Aorta (tissue), 5 donors: ENCODE measurements around the gene HOXA9. TPM values are rescaled to one million over a fixed set of nuclear protein-coding genes. Genes with fewer than 3 reads are reported as not detected.

Experiments used
- ATAC-seq: fragments of 200-7000 bp; cut with Tn5 transposase; one replicate; pipeline ENCODE4 v1.9.1; 2022; ENCODE audit warnings: moderate library complexity; ENCODE audit not compliant: low FRiP score
- DNase-seq, 2 donors: peaks; one replicate each; pipeline ENCODE4 v3.0.0-alpha.2; 2020
- H3K27ac ChIP-seq, 2 donors: one replicate each; pipeline ENCODE4 v1.5.1; 2013; ENCODE audit warnings: low read length in 2 of 2, mild to moderate bottlenecking in 2 of 2, moderate library complexity in 2 of 2, control low read depth in 1 of 2, inconsistent platforms in 1 of 2, low read depth in 1 of 2
- H3K27me3 ChIP-seq, 2 donors: one replicate each; pipeline ENCODE4 v1.6.1; 2013; ENCODE audit warnings: control low read depth in 1 of 2, low read length in 1 of 2, mild to moderate bottlenecking in 1 of 2, moderate library complexity in 1 of 2; ENCODE audit not compliant: insufficient read depth in 2 of 2, control insufficient read depth in 1 of 2
- H3K36me3 ChIP-seq, 2 donors: one replicate each; pipeline ENCODE4 v1.6.1; 2013; ENCODE audit warnings: control low read depth in 1 of 2, low read length in 1 of 2, mild to moderate bottlenecking in 1 of 2; ENCODE audit not compliant: insufficient read depth in 2 of 2, control insufficient read depth in 1 of 2
- H3K4me1 ChIP-seq, 2 donors: one replicate each; pipeline ENCODE4 v1.6.1; 2013; ENCODE audit warnings: low read length in 2 of 2, control low read depth in 1 of 2, mild to moderate bottlenecking in 1 of 2, moderate library complexity in 1 of 2; ENCODE audit not compliant: insufficient read depth in 2 of 2, control insufficient read depth in 1 of 2
- H3K4me3 ChIP-seq, 2 donors: one replicate each; pipeline ENCODE4 v1.5.1; 2013; ENCODE audit warnings: low read length in 2 of 2, control low read depth in 1 of 2, mild to moderate bottlenecking in 1 of 2
- H3K9me3 ChIP-seq: one replicate; pipeline ENCODE4 v1.6.1; 2013; ENCODE audit warnings: mild to moderate bottlenecking, low read length; ENCODE audit not compliant: control insufficient read depth
- WGBS, 2 donors: extraction: QIAGEN DNeasy Blood & Tissue Kit; methylation state at CpG; one replicate each; pipeline ENCODE4 v1.1.7; 2013; 5-methylcytosine and 5-hydroxymethylcytosine counted together
- intact Hi-C, 2 donors: fragments of 100-400 bp; cut with DNase I; formaldehyde crosslinking; loops; one replicate each; pipeline versions ENCODE4 v1.14.2 to v1.15.0; 2022
- polyA plus RNA-seq, 2 donors: library from polyadenylated mRNA; stranded (reverse); fragments of 200-250 nt; gene quantifications; one replicate each; pipeline ENCODE4 v1.2.3, GENCODE V29; 2013
- total RNA-seq, 2 donors: library from RNA; stranded (reverse); fragmentation: NEBNext Ultra II Directional; extraction: Animal tissue kit (Norgen Biotek cat#: 25700); gene quantifications; one replicate each; pipeline ENCODE4 v1.2.1, GENCODE V29; 2021
- donor health status: healthy with polysubstance abuse.
- donor health status: Bipolar disorder and iron deficiency.
- donor health status: DM: no; HTN: no; CAD: no.
- donor health status: DM: no; HTN: no; CAD: no.
- donor health status: DM: yes; HTN: yes; CAD: no.

HOXA9 gene
- total and polyA plus RNA-seq, 4 donors: 1.5 to 5.8 (median 2.4) TPM

DNA sequence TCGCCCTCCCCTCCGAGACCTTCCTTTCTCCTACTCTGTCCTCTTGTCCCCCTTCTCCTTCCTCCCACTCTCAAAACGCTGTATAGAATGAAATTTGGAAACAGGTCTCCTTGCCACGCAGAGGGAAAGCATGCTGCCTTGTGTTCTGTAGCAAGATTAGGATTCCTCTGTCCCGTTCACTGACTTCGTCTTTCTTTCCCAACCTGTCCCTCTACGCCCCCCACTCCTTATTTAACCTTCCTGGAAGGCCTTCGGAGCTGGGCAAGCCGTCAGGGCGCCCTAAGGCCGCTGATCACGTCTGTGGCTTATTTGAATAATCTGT lies 1.3 kb downstream of the HOXA9 start:
- Histone ChIP-seq H3K27me3 (no peaks in the 10 kb centered on the region), H3K36me3 (no peaks in the 10 kb centered on the region), H3K4me3 (no peak overlapping the region), H3K4me1 (no peaks in the 10 kb centered on the region), H3K9me3 (no peaks in the 10 kb centered on the region), H3K27ac (no peak overlapping the region)
- intact Hi-C loops: loop anchor here (5.0 to 10.0 kb wide), 3 partner anchors 482 to 959 kb away; partner anchors contain the start of genes CBX3 (in 1 of the 2) and HNRNPA2B1 (in 1 of the 2)
- WGBS, 2 donors: 72 to 86% methylated on average over 12 of the region's 12 CpGs
- ATAC-seq (no peak), DNase-seq (no peak)

GRCh38 chr7:27163288-27164044 lies 1.9 kb downstream of the HOXA9 start:
- no peak overlapping the region for H3K27ac ChIP-seq
- 85 to 94% methylated on average over 24 of the region's 24 CpGs for WGBS, 2 donors
- H3K4me1 ChIP-seq: no peaks in the 10 kb centered on the region
- DNase-seq (peak; percentile 15 to 66), ATAC-seq (no peak)
- intact Hi-C loops: loop anchor here (5.0 to 10.0 kb wide), 3 partner anchors 481 to 959 kb away; partner anchors contain the start of genes CBX3 (in 1 of the 2) and HNRNPA2B1 (in 1 of the 2)
- H3K36me3 ChIP-seq: no peaks in the 10 kb centered on the region
- no peaks in the 10 kb centered on the region for H3K9me3 ChIP-seq
- H3K4me3 ChIP-seq: no peak overlapping the region
- H3K27me3 ChIP-seq: no peaks in the 10 kb centered on the region

GRCh38 chr7:27162561-27163287 lies 2.6 kb downstream of the HOXA9 start:
- Histone ChIP-seq H3K4me1 (no peaks in the 10 kb centered on the region), H3K27me3 (no peaks in the 10 kb centered on the region)
- 87 to 95% methylated on average over 7 of the region's 7 CpGs for WGBS, 2 donors

DNA sequence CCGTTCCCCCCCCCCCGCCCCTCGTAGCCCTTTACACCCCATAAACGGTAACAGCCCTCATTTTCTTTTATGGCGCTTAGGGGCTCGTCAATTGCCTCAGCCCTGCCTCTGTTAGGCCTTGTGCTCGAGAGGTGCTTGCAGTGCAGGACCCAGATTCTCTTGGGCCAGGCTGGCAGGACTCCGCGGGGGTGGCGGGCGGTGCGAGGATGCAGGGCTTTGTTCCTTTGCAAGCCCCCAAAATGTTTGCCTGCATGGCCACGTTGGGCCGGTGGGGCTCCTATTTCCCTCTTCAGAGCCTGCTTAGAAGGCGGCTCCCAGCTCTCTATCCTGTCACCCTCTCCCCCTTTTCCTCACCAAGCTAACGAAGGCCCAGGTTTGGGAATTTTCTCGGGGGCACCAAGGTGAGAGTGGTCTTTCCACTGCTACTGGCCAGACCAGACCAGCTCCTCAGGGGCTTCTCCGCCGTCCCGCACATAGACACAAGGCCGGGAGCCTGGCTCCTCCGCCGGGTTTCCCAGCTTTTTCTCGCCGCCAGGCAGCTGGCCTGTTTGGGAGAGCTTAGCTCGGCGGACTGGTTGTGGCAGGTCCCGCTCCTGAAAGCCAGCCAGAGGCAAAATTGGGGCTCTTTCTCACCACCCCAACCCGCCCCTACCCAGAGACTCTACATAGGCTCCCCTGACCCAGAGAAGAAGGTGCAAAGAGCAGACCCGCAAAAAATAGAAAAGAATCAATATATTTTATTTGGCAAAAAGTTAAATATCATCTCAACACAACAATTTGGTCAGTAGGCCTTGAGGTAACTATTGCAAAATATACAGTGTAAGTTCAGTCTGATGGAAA lies 3.4 kb downstream of the HOXA9 start:
- ATAC-seq: no peak
- Histone ChIP-seq H3K4me3 (no peak overlapping the region), H3K36me3 (no peaks in the 10 kb centered on the region), H3K4me1 (no peaks in the 10 kb centered on the region), H3K27me3 (no peaks in the 10 kb centered on the region), H3K9me3 (no peaks in the 10 kb centered on the region), H3K27ac (no peak overlapping the region)
- intact Hi-C loops: loop anchor here (2.0 to 10.0 kb wide), 4 partner anchors 480 to 957 kb away; partner anchors contain the start of genes CBX3 (in 1 of the 2) and HNRNPA2B1 (in 1 of the 2)
- WGBS, 2 donors: 68 to 81% methylated on average over 26 to 30 of the region's 30 CpGs
- peak in 1 of 2 donors; percentile 78 for DNase-seq

More at GRCh38 chr7:27162561-27163287, 2.6 kb downstream of the HOXA9 start:
- Histone ChIP-seq H3K36me3 (no peaks in the 10 kb centered on the region), H3K9me3 (no peaks in the 10 kb centered on the region), H3K4me3 (no peak overlapping the region), H3K27ac (no peak overlapping the region)
- no peak for DNase-seq
- ATAC-seq: no peak
- intact Hi-C loops: loop anchor here (5.0 to 10.0 kb wide), 3 partner anchors 480 to 958 kb away; partner anchors contain the start of genes CBX3 (in 1 of the 2) and HNRNPA2B1 (in 1 of the 2)

DNA sequence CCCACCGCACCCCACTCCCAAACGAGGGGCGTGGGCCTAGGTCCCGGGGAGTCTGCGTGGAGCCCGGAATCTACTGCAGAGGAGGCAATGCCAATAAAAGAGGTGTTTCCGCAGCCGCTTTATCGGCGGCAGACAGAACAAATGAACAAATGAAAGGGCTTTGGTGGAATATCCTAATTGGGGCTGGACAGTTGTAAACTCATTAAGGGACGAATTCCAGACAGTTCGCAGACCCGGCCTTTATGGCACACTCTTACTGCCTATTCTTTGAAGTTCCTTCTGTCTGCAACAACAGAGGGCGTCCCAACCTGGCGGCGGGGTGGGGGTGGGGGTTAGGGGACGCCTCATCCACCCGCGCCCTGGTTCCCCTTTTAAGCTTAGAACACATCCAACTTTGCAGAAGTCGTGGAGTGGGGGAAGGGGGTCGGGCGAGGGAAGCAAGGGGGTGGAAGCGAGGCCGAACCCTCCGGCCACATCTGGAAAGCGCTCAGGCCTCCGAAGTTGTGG lies 4.1 kb downstream of the HOXA9 start:
- WGBS, 2 donors: 11 to 20% methylated on average over 19 to 27 of the region's 27 CpGs
- intact Hi-C loops: loop anchor here (2.0 to 10.0 kb wide), 4 partner anchors 479 to 956 kb away; partner anchors contain the start of genes CBX3 (in 1 of the 2) and HNRNPA2B1 (in 1 of the 2)
- H3K36me3 ChIP-seq: no peaks in the 10 kb centered on the region
- ATAC-seq: no peak
- peak in 1 of 2 donors; percentile 77 for DNase-seq
- H3K9me3 ChIP-seq: no peaks in the 10 kb centered on the region
- no peaks in the 10 kb centered on the region for H3K27me3 ChIP-seq
- H3K4me3 ChIP-seq: no peak overlapping the region
- no peak overlapping the region for H3K27ac ChIP-seq
- no peaks in the 10 kb centered on the region for H3K4me1 ChIP-seq

DNA sequence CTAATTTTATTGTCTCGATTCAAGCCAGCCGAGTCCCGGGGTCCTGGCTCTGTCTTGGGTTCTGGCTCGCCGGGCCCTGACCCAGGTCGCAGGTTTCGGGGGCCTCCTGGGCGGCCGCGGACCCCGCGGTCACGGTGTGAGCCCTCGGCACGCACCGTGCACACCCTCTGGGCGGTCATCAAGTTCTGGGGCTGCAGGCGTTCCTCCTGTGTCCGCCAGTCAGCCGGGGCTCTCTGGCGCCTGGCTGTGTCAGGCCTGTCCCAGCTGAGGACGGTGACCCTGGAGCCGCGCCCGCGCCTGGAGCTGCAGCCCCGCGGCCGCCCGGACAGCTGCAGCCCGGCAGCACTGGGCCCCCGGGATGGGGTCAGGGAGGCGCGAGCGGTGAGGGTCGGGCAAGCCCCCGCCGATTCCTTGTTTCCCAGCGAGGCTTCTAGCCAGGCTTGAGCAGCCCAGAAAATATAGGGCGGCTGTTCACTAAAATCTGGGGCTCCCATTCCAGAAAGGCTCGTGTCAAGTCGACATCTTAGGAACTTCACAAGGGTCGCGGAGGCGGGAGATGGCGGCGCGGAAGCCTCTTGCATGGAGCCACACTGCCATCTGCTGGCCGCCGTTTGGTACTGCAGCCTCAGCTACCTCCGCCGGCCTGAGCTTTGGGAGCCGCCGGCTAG lies 4.7 kb downstream of the HOXA9 start:
- Histone ChIP-seq H3K27ac (no peak overlapping the region), H3K4me1 (no peaks in the 10 kb centered on the region), H3K9me3 (no peaks in the 10 kb centered on the region), H3K4me3 (peak overlapping the region; percentile 33 to 45), H3K27me3 (no peaks in the 10 kb centered on the region), H3K36me3 (no peaks in the 10 kb centered on the region)
- ATAC-seq (peak; percentile 84), DNase-seq (peak; percentile 90 to 96)
- 4 to 9% methylated on average over 52 to 54 of the region's 54 CpGs for WGBS, 2 donors
- intact Hi-C loops: loop anchor here (2.0 to 10.0 kb wide), 4 partner anchors 478 to 956 kb away; partner anchors contain the start of genes CBX3 (in 1 of the 2) and HNRNPA2B1 (in 1 of the 2)

GRCh38 chr7:27160145-27160545 lies 5.2 kb downstream of the HOXA9 start:
- no peak for ATAC-seq

More at GRCh38 chr7:27160145-27160545, 5.2 kb downstream of the HOXA9 start:
- Histone ChIP-seq H3K4me3 (no peak overlapping the region), H3K27me3 (no peaks in the 10 kb centered on the region), H3K27ac (no peak overlapping the region), H3K36me3 (no peaks in the 10 kb centered on the region), H3K4me1 (peaks cover 0 to 2% of the 10 kb centered on the region in 2 donors), H3K9me3 (no peaks in the 10 kb centered on the region)
- intact Hi-C loops: loop anchor here (2.0 to 10.0 kb wide), 4 partner anchors 478 to 955 kb away; partner anchors contain the start of genes CBX3 (in 1 of the 2) and HNRNPA2B1 (in 1 of the 2)
- 73 to 93% methylated on average over 23 of the region's 23 CpGs for WGBS, 2 donors
- DNase-seq: peak in 1 of 2 donors; percentile 73
